GM12892 (cell line): Measurements from ENCODE around the gene ONECUT1.

Experiments
- DNase-seq: peaks from one replicate; pipeline ENCODE4 v3.0.0; 2011; ENCODE audit not compliant: insufficient read length
- FAIRE-seq: peaks from 2 replicates; lab custom pipeline; 2011; peaks lifted over from hg19 to GRCh38; lab: Jason Lieb, UNC
- POLR2A ChIP-seq: IDR thresholded peaks from 2 replicates; pipeline ENCODE4 v1.6.1; 2011; ENCODE audit warnings: low read depth, low read length, control low read depth
- POLR2AphosphoS5 ChIP-seq: IDR thresholded peaks from 2 replicates; pipeline ENCODE4 v1.6.1; 2011; ENCODE audit warnings: low read depth, low read length, control low read depth
- TAF1 ChIP-seq: IDR thresholded peaks from 2 replicates; pipeline ENCODE4 v1.6.1; 2011; ENCODE audit warnings: low read depth, mild to moderate bottlenecking, control low read depth, low read length, borderline replicate concordance

ONECUT1 gene

DNA sequence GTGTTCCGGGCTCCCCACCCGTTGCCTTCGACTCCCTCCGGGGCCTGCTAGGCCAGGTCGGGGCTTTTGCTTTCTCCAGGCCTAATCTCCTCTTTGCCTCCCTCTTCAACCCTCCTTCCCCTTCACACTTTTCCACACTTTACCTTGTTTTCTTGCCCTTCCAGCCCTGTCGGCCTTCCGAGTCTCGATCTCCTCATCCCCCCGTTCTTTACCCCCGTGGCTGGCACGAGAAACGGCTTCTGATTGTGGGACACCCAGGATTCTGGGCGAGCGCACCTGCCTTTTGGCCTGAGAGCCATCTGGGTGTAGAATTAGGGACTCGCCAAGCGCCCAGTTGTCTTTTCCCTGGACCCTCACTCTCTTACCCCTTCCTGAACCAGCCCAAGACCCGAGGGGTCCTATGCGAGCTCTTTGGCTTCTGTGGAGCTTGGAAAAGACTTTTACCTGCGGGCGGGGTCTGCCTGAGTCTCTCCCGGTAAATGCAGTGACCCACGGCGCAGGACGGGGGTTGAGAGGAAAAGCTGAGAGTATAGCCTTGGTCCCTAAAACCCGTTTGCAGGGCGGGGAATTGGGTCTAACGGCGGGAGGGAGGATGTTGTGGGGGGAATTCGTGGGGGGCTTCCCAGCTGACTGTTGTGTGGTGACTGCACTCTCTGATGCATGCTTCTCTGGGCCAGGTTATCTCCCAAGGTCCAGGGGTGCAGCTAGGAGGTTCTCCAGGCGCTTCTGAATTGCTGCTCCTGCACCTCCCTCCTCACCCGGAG, 5.5 kb upstream of the ONECUT1 start:
- no peak for TF ChIP-seq POLR2A
- TF ChIP-seq TAF1 = no peak
- TF ChIP-seq POLR2AphosphoS5 = no peak
- FAIRE-seq = no peak
- no peak for DNase-seq

- no peak for DNase-seq
- FAIRE-seq = no peak
- TF ChIP-seq TAF1 = no peak
- no peak for TF ChIP-seq POLR2AphosphoS5
- TF ChIP-seq POLR2A = no peak
These were observed 4.7 kb upstream of the ONECUT1 start for GRCh38 chr15:52794665-52795463.

GRCh38 chr15:52791776-52792175, 1.6 kb upstream of the ONECUT1 start:
- FAIRE-seq (no peak), DNase-seq (no peak)
- TF ChIP-seq POLR2A = no peak
- TF ChIP-seq POLR2AphosphoS5 = no peak
- no peak for TF ChIP-seq TAF1

GRCh38 chr15:52790941-52791751, 1.0 kb upstream of the ONECUT1 start:
- no peak for DNase-seq
- TF ChIP-seq TAF1 (no peak), POLR2A (no peak), POLR2AphosphoS5 (no peak)
- FAIRE-seq = no peak

- FAIRE-seq = no peak
- no peak for TF ChIP-seq TAF1
- TF ChIP-seq POLR2A = no peak
- TF ChIP-seq POLR2AphosphoS5 = no peak
- no peak for DNase-seq
These were observed 451 bp downstream of the ONECUT1 start for GRCh38 chr15:52789601-52790168.

DNA sequence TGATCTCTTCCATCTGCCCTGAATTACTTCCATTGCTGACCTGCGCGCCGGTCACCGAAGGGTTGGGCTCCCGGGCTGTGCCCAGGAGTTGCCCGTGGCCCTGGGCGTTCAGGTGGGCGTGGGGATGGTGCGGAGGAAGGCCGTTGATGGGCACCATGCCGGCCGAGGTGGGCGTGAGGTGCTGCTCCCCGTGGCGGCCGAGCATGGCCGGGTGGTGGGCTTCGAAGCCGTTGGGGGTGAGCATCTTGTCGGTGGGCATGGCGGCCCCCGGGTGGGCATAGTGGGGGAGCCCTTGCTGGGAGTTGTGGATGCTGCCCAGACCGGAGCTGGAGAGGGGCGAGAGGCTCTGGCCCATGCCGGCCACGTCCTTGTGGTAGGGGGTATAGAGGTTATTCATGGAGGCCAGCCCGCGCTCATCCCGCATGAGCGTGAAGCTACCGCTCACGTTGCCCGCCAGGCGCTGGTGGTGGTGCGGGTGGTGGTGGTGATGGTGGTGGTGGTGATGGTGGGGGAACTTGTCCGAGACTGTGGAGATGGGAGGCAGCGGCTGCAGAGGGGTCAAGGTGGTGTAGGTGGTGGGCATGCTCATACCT, 1.0 kb downstream of the ONECUT1 start:
- TF ChIP-seq TAF1 (no peak), POLR2AphosphoS5 (no peak), POLR2A (no peak)
- DNase-seq (no peak), FAIRE-seq (no peak)

DNA sequence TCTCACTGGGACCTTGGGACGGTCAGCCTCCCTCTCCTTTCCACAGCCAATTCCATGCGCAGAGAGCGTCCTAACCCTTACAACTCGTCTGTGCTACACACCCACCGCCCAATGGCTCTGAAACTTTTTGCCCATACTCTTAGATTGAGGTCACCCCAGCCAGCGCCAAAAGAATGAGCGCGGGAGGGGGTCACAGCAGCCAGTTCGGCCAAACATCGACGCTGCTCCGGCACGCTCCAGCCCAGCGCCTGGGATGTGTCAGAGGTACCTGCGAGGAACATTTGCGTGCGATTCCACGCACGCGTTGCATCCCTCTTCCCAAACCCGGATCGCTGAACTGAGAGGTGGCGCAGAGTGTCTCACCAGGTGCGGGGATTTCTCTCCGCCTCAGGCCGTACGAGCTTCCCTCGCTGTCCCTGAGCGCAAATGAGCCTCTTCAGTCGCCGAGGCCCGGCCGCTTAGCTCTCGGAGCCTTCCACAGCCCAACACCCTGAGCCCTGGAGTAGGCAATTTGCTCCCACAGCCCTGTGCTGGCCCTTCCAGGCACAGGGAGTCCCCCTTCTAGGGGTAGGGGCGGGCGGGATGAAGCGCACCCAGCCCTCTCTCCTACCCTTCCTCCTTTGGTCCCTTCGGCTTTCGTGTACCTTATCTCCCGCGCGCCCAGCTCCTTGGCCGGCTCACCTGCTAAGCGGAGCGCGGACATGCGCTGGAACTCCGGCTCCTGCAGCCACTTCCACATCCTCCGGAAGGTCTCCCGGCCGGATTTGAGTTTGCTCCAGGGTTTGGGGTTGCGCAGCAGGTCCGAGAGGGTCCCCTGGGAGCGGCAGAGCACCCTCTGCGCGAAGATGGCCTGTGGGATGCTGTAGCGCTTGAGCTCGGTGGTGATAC, 1.8 kb downstream of the ONECUT1 start:
- FAIRE-seq = no peak
- TF ChIP-seq POLR2AphosphoS5 (no peak), TAF1 (no peak), POLR2A (no peak)
- no peak for DNase-seq

- TF ChIP-seq POLR2A (no peak), TAF1 (no peak), POLR2AphosphoS5 (no peak)
- no peak for DNase-seq
- FAIRE-seq = no peak
These were observed 2.5 kb downstream of the ONECUT1 start for GRCh38 chr15:52787549-52788098.

GRCh38 chr15:52787123-52787503, 3.0 kb downstream of the ONECUT1 start:
- DNase-seq (no peak), FAIRE-seq (no peak)
- TF ChIP-seq POLR2AphosphoS5 (no peak), POLR2A (no peak)
